ENCODE results near the gene DLK2.
A peak's percentile ranks its signal among the peaks of the same experiment; 100 is the strongest.
"Not testable (repeated sequence)": the region's sequence is repeated elsewhere in the genome, so short reads cannot be mapped to it uniquely, and the experiment has no call there.

The DLK2 gene

GRCh38 chr6:43455531-43456428, at the start of gene DLK2:
DLK2 (minus strand) TSS chr6:43455548; CDS start chr6:43454825, 723 bp downstream.
- peak; percentile 32 to 60 (median 39) for DNase-seq (ENCODE audit: low read depth in 4 of 4, low spot score in 1 of 4)

GRCh38 chr6:43503443-43503842, 48.1 kb upstream of the DLK2 start:
- DNase-seq (ENCODE audit: low read depth in 4 of 4, low spot score in 1 of 4): no peak

- no peak for DNase-seq (ENCODE audit: low read depth in 4 of 4, low spot score in 1 of 4)
Observed at GRCh38 chr6:43502666-43503065, 47.3 kb upstream of the DLK2 start.

- DNase-seq (ENCODE audit: low read depth in 4 of 4, low spot score in 1 of 4): no peak
Observed at GRCh38 chr6:43500921-43501320, 45.6 kb upstream of the DLK2 start.

GRCh38 chr6:43499028-43499815, 43.9 kb upstream of the DLK2 start:
- DNase-seq (ENCODE audit: low read depth in 4 of 4, low spot score in 1 of 4): no peak

- DNase-seq (ENCODE audit: low read depth in 4 of 4, low spot score in 1 of 4): not testable (repeated sequence)
Observed at GRCh38 chr6:43498291-43498690, 42.9 kb upstream of the DLK2 start.

GRCh38 chr6:43497689-43498088, 42.3 kb upstream of the DLK2 start:
- no peak for DNase-seq (ENCODE audit: low read depth in 4 of 4, low spot score in 1 of 4)

GRCh38 chr6:43497129-43497396, 41.7 kb upstream of the DLK2 start:
- DNase-seq (ENCODE audit: low read depth in 4 of 4, low spot score in 1 of 4): no peak

GRCh38 chr6:43496370-43497128, 41.2 kb upstream of the DLK2 start:
- no peak for DNase-seq (ENCODE audit: low read depth in 4 of 4, low spot score in 1 of 4)

- DNase-seq (ENCODE audit: low read depth in 4 of 4, low spot score in 1 of 4): no peak
Observed at GRCh38 chr6:43495409-43495941, 40.1 kb upstream of the DLK2 start.

GRCh38 chr6:43494766-43495165, 39.4 kb upstream of the DLK2 start:
- no peak for DNase-seq (ENCODE audit: low read depth in 4 of 4, low spot score in 1 of 4)

- DNase-seq (ENCODE audit: low read depth in 4 of 4, low spot score in 1 of 4): no peak
Observed at GRCh38 chr6:43494321-43494720, 39.0 kb upstream of the DLK2 start.

- no peak for DNase-seq (ENCODE audit: low read depth in 4 of 4, low spot score in 1 of 4)
Observed at GRCh38 chr6:43493833-43494232, 38.5 kb upstream of the DLK2 start.

- no peak for DNase-seq (ENCODE audit: low read depth in 4 of 4, low spot score in 1 of 4)
Observed at GRCh38 chr6:43493230-43493629, 37.9 kb upstream of the DLK2 start.

- DNase-seq (ENCODE audit: low read depth in 4 of 4, low spot score in 1 of 4): no peak
Observed at GRCh38 chr6:43492673-43493072, 37.3 kb upstream of the DLK2 start.

GRCh38 chr6:43491750-43492661, 36.7 kb upstream of the DLK2 start:
- DNase-seq (ENCODE audit: low read depth in 4 of 4, low spot score in 1 of 4): no peak

GRCh38 chr6:43490523-43490939, 35.2 kb upstream of the DLK2 start:
- no peak for DNase-seq (ENCODE audit: low read depth in 4 of 4, low spot score in 1 of 4)

GRCh38 chr6:43489277-43490072, 34.1 kb upstream of the DLK2 start:
- no peak for DNase-seq (ENCODE audit: low read depth in 4 of 4, low spot score in 1 of 4)

GRCh38 chr6:43488667-43489276, 33.4 kb upstream of the DLK2 start:
- no peak for DNase-seq (ENCODE audit: low read depth in 4 of 4, low spot score in 1 of 4)
